A549 (cell line): Measurements from ENCODE around the gene KCNIP3.

Experiments
- CHD2 ChIP-seq: fragments of 150-350 bp; IDR thresholded peaks from 2 replicates; pipeline ENCODE4 v1.6.1; 2014; ENCODE audit warnings: low read length; ENCODE audit not compliant: partially characterized antibody
- CTCF ChIP-seq: fragments of >200 bp; sonication (Bioruptor Twin); formaldehyde crosslinking; IDR thresholded peaks from 3 replicates; pipeline ENCODE4 v1.5.1; 2016
- E2F6 ChIP-seq: IDR thresholded peaks from 2 replicates; pipeline ENCODE4 v1.6.1; 2012; ENCODE audit warnings: low read depth, borderline replicate concordance
- ELK1 ChIP-seq: fragments of 150-350 bp; IDR thresholded peaks from 2 replicates; pipeline ENCODE4 v1.6.1; 2014; ENCODE audit warnings: low read depth, mild to moderate bottlenecking, low read length
- EP300 ChIP-seq, 2 experiments: fragments of >200 bp; sonication (Bioruptor Twin); formaldehyde crosslinking; IDR thresholded peaks; 2 replicates in 1 of 2; 3 replicates in 1 of 2; pipeline ENCODE4 v1.6.1; 2016 to 2017
- FOSL2 ChIP-seq, 2 experiments: fragments of 450-650 bp in 1 of 2; fragments of >200 bp in 1 of 2; sonication (Bioruptor Twin) in 1 of 2; formaldehyde crosslinking; IDR thresholded peaks; 2 replicates each; pipeline versions ENCODE4 v1.5.0 to v1.6.1; 2016 to 2020; ENCODE audit warnings: mild to moderate bottlenecking in 1 of 2, moderate library complexity in 1 of 2
- HOXA7 ChIP-seq: fragments of 250-450 bp; sonication (Bioruptor Pico); IDR thresholded peaks from 2 replicates; pipeline ENCODE4 v1.5.0; 2020; ENCODE audit warnings: mild to moderate bottlenecking, moderate library complexity
- POLR2A ChIP-seq: IDR thresholded peaks from 2 replicates; pipeline ENCODE4 v1.6.1; 2012; ENCODE audit warnings: mild to moderate bottlenecking, low read length
- RNF2 ChIP-seq: fragments of 200-600 bp; sonication (generic); IDR thresholded peaks from 2 replicates; pipeline ENCODE4 v1.6.1; 2016; ENCODE audit warnings: low read depth, mild to moderate bottlenecking, antibody characterized with exemption, moderate library complexity, borderline replicate concordance
- SMC3 ChIP-seq: fragments of >200 bp; sonication (Bioruptor Twin); formaldehyde crosslinking; IDR thresholded peaks from 3 replicates; pipeline ENCODE4 v1.6.1; 2018; ENCODE audit warnings: inconsistent platforms
- SREBF2 ChIP-seq: fragments of 450-650 bp; IDR thresholded peaks from 2 replicates; pipeline ENCODE4 v1.6.1; 2014; ENCODE audit warnings: mild to moderate bottlenecking, moderate library complexity
- TFCP2L1 ChIP-seq: fragments of 250-450 bp; sonication (Bioruptor Pico); IDR thresholded peaks from 2 replicates; pipeline ENCODE4 v1.5.0; 2021; ENCODE audit warnings: mild to moderate bottlenecking
- USF2 ChIP-seq: fragments of 450-650 bp; IDR thresholded peaks from 2 replicates; pipeline ENCODE4 v1.6.1; 2014; ENCODE audit warnings: antibody characterized with exemption
- ZFP36 ChIP-seq: fragments of 450-650 bp; IDR thresholded peaks from 2 replicates; pipeline ENCODE4 v1.6.1; 2014; ENCODE audit warnings: borderline replicate concordance; ENCODE audit not compliant: partially characterized antibody

- TF ChIP-seq E2F6 (no peak), CTCF (no peak), SREBF2 (no peak), POLR2A (no peak), FOSL2 (IDR thresholded peaks at IDR 0.05) (no peak), FOSL2 (CRISPR knock-in tag; IDR thresholded peaks at IDR 0.05) (no peak), ZFP36 (no peak), HOXA7 (no peak), ELK1 (no peak), SMC3 (no peak), RNF2 (no peak), CHD2 (no peak), USF2 (no peak), TFCP2L1 (CRISPR knock-in tag) (no peak), EP300 (IDR thresholded peaks at IDR 0.05) (no peak)
These were observed 47.1 kb downstream of the KCNIP3 start for GRCh38 chr2:95344215-95344583.
